ENCODE results near the gene SYCE3. TPM values are rescaled to one million over a fixed set of nuclear protein-coding genes. Genes with fewer than 3 reads are reported as not detected.
A peak's percentile ranks its signal among the peaks of the same experiment; 100 is the strongest.

The SYCE3 gene
- total RNA-seq, 1 donor from 2014 or later: not detected

DNA sequence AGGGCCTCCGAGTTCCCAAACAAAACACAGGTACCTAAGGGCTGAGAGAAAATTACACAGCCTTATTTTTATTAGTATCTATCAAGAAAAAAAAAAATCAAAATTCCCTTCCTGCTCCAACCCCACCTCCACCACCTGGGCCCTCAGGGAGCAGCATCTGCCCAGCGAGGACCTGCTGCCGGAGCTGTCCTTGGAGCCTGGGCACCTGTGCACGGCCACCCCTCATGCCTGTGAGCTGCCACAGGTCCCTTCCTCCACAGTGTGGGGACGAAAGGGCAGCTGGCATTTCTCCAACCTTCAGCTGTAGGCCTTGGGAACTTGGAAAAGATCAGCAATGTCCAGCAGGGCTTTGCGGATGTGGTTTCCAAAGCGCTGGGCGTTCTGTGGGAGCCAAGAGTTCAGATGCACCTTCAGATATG, 6.3 kb upstream of the SYCE3 start:
- H3K9me3 Mint-ChIP-seq: no peaks in the 10 kb centered on the region
- no peak overlapping the region for H3K4me3 Mint-ChIP-seq
- no peak for DNase-seq (ENCODE audit: extremely low spot score, unreplicated experiment)
- H3K27me3 Mint-ChIP-seq: no peaks in the 10 kb centered on the region
- H3K4me1 Mint-ChIP-seq (ENCODE audit: unreplicated experiment): no peaks in the 10 kb centered on the region
- TF ChIP-seq, protein P1, sequence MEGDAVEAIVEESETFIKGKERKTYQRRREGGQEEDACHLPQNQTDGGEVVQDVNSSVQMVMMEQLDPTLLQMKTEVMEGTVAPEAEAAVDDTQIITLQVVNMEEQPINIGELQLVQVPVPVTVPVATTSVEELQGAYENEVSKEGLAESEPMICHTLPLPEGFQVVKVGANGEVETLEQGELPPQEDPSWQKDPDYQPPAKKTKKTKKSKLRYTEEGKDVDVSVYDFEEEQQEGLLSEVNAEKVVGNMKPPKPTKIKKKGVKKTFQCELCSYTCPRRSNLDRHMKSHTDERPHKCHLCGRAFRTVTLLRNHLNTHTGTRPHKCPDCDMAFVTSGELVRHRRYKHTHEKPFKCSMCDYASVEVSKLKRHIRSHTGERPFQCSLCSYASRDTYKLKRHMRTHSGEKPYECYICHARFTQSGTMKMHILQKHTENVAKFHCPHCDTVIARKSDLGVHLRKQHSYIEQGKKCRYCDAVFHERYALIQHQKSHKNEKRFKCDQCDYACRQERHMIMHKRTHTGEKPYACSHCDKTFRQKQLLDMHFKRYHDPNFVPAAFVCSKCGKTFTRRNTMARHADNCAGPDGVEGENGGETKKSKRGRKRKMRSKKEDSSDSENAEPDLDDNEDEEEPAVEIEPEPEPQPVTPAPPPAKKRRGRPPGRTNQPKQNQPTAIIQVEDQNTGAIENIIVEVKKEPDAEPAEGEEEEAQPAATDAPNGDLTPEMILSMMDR (conservative IDR thresholded peaks at IDR 0.05): no peak
- peak overlapping the region; percentile 53 for H3K27ac Mint-ChIP-seq
- H3K36me3 Mint-ChIP-seq: peaks cover 3% of the 10 kb centered on the region

DNA sequence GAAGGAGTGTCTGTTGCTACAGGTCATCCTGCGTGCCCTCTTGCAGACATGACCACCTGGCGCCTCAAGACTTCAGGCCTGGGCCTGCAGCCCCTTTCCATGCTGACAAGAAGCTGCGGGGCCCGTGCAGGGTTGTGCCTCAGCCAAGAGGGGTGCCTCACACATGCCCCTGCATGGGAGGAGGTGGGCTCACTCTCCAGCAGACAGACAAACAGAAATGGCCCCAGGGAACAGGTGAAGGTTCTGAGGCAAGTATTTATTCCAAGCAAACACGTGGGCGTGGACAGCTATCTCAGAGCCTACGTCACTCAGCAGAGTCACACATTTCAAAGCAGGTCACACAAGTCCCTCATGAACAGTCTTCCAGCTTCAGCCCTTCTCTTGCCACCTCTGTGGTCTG, 5.9 kb upstream of the SYCE3 start:
- Mint-ChIP-seq H3K4me1 (ENCODE audit: unreplicated experiment) (peaks cover 3% of the 10 kb centered on the region), H3K27ac (peak overlapping the region; percentile 53), H3K27me3 (no peaks in the 10 kb centered on the region), H3K9me3 (no peaks in the 10 kb centered on the region), H3K36me3 (peaks cover 3% of the 10 kb centered on the region), H3K4me3 (no peak overlapping the region)
- TF ChIP-seq, protein P1 (conservative IDR thresholded peaks at IDR 0.05): no peak
- no peak for DNase-seq (ENCODE audit: extremely low spot score, unreplicated experiment)

DNA sequence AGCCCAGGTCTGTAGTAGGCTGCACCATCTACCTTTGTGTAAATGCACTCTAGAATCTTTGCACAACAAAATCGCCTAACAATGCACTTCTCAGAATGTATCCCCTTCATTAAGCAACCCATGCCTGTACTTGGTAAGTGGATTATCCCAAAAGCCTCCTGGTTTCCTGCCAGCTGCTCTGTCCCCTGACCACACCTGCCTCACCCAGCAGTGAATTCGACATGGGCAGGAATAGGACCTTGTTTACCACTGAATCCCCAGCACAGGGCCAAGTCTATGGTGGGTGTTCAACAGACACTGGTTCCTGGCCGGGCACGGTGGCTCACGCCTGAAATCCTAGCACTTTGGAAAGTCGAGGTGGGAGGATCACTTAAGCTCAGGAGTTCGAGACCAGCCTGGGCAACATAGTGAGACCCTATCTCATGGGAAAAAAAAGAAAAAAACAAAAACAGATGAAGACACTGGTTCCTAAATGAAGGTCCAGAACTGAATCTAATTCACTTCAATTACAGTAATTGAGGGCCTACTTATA, 5.1 kb upstream of the SYCE3 start:
- H3K4me3 Mint-ChIP-seq: no peak overlapping the region
- H3K36me3 Mint-ChIP-seq: peaks cover 3% of the 10 kb centered on the region
- H3K4me1 Mint-ChIP-seq (ENCODE audit: unreplicated experiment): peaks cover 11% of the 10 kb centered on the region
- TF ChIP-seq, protein P1 (conservative IDR thresholded peaks at IDR 0.05): no peak
- H3K27me3 Mint-ChIP-seq: no peaks in the 10 kb centered on the region
- no peak for DNase-seq (ENCODE audit: extremely low spot score, unreplicated experiment)
- H3K9me3 Mint-ChIP-seq: no peaks in the 10 kb centered on the region
- no peak overlapping the region for H3K27ac Mint-ChIP-seq

DNA sequence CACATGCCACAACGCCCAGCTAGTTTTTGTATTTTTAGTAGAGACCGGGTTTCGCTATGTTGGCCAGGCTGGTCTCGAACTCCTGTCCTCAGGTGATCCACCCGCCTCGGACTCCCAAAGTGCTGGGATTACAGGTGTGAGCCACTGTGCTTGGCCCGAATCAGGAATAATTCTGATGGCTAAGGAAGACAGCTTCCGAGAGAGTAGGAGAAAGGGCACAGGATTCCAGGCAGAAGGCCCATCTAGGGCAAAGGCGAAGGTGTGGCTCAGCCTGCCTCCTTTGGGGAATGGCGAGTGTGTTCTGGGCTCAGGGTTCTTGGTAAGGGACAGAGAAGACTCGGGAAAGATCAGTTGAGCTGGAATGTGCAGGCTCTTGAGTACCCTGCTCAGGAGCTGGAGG, 1.6 kb upstream of the SYCE3 start:
- H3K27me3 Mint-ChIP-seq: peaks cover 17% of the 10 kb centered on the region
- no peak overlapping the region for H3K27ac Mint-ChIP-seq
- H3K9me3 Mint-ChIP-seq: no peaks in the 10 kb centered on the region
- H3K4me3 Mint-ChIP-seq: peak overlapping the region; percentile 44
- peaks cover under 1% of the 10 kb centered on the region for H3K36me3 Mint-ChIP-seq
- no peak for DNase-seq (ENCODE audit: extremely low spot score, unreplicated experiment)
- TF ChIP-seq, protein P1 (conservative IDR thresholded peaks at IDR 0.05): no peak
- H3K4me1 Mint-ChIP-seq (ENCODE audit: unreplicated experiment): peaks cover 12% of the 10 kb centered on the region

DNA sequence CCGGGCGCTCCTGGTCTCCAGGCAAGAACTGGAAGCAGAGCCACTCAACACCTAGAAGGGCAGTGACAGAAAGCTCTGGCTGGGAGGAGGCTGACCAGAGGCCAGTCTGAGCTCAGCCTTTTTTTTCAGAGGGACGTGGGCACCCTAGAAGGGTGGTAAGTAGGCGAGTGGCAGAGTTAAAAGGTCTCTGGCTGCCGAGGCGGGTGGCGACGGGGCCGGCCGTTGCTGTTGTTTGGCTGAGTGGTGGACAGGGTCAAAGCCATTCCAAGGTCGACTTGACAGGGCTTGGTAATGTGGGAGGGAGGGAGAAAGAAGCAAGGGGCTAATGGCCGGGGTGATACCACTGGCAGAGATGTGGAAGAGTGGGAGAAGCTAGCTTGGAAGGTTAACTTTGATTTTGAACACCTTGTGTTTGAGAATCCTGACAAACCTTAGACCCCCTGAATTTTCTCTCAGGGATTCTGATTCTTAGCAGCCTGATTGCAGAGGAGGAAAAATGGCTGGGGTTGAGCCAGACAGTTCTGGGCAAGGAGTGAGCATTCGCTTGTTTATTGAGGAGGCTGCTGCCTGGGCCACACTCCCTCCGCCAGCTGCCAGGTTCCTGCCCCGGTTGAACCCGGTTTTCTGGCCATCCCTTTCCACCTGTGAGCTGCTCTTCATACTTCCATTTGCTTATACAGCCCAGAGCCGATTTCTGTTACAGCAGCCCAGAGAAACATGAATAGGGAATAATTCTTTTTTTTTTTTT, 868 bp upstream of the SYCE3 start:
- Mint-ChIP-seq H3K27me3 (peaks cover 24% of the 10 kb centered on the region), H3K4me1 (ENCODE audit: unreplicated experiment) (peaks cover 12% of the 10 kb centered on the region), H3K27ac (peak overlapping the region; percentile 87), H3K9me3 (no peaks in the 10 kb centered on the region), H3K36me3 (no peaks in the 10 kb centered on the region), H3K4me3 (peak overlapping the region; percentile 97)
- TF ChIP-seq, protein P1 (conservative IDR thresholded peaks at IDR 0.05): no peak
- DNase-seq (ENCODE audit: extremely low spot score, unreplicated experiment): no peak

Measured in type B pancreatic cell (in vitro differentiated cells).